ENCODE results near the gene AP2A2.

The AP2A2 gene

DNA sequence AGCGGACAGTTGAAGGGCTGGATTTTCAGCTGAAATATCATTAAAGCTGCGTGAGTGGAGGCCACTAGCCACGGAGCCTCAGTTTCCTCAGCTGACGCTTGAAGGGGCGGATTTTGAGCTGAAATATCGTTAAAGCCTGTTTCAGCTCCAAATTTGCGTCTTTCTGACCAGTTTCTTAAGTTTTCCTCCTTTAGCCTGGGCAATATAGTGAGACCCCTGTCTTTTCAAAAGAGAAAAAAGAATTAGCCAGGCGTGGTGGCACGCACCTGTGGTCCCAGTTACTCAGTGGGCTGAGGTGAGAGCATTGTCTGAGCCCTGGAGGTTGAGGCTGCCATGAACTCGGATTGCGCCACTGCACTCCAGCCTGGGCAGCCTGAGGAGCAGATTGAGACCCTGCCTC, 3.7 kb downstream of the AP2A2 start:
- no peak overlapping the region for H3K4me2 ChIP-seq (ENCODE audit: low read length, poor library complexity, severe bottlenecking)
- no peaks in the 10 kb centered on the region for H3K27me3 ChIP-seq (ENCODE audit: control insufficient read depth in 1 of 2, insufficient read depth in 1 of 2, low read length in 2 of 2)
- no peak overlapping the region for H4K91ac ChIP-seq (ENCODE audit: low read length)
- no peak overlapping the region for H3K18ac ChIP-seq (ENCODE audit: low read depth in 1 of 2, low read length in 2 of 2)
- H3K14ac ChIP-seq (ENCODE audit: low read length in 2 of 2) = no peak overlapping the region
- no peak overlapping the region for H3K23ac ChIP-seq (ENCODE audit: low read length in 2 of 2)
- DNase-seq = no peak
- no peak overlapping the region for H3K27ac ChIP-seq (ENCODE audit: low read length, poor library complexity, severe bottlenecking)
- over 99% methylated on average over 11 of the region's 11 CpGs for WGBS
- H3K9ac ChIP-seq (ENCODE audit: low read length) = no peak overlapping the region
- H3K36me3 ChIP-seq (ENCODE audit: control insufficient read depth in 1 of 2, insufficient read depth in 2 of 2, low read depth in 1 of 2, low read length in 2 of 2) = peaks cover 10 to 18% of the 10 kb centered on the region in 2 experiments
- no peaks in the 10 kb centered on the region for H3K9me3 ChIP-seq (ENCODE audit: control insufficient read depth, low read length)
- no peak overlapping the region for H3K4me3 ChIP-seq (ENCODE audit: insufficient read depth in 1 of 2, low read depth in 1 of 2, low read length in 2 of 2)
- H3K4ac ChIP-seq (ENCODE audit: low read depth in 1 of 2, low read length in 2 of 2) = no peak overlapping the region
- no peak overlapping the region for H4K8ac ChIP-seq (ENCODE audit: low read length)
- H3K4me1 ChIP-seq (ENCODE audit: control insufficient read depth, insufficient read depth, low read depth, low read length) = peaks cover 31% of the 10 kb centered on the region
- no peak overlapping the region for H2BK120ac ChIP-seq (ENCODE audit: low read depth, low read length)
- H3K79me1 ChIP-seq (replicated peaks; ENCODE audit: low read length, poor library complexity, severe bottlenecking) = peaks cover 16% of the 10 kb centered on the region
- no peak overlapping the region for H2BK5ac ChIP-seq (ENCODE audit: low read depth, low read length, poor library complexity, severe bottlenecking)
- no peak overlapping the region for H2AK5ac ChIP-seq (ENCODE audit: low read length, severe bottlenecking)
- no peak overlapping the region for H2BK15ac ChIP-seq (ENCODE audit: low read depth, poor library complexity, severe bottlenecking)
- no peak overlapping the region for H2BK12ac ChIP-seq (ENCODE audit: low read length in 2 of 2)
- no peak overlapping the region for H2AFZ ChIP-seq (ENCODE audit: low read depth, low read length)

DNA sequence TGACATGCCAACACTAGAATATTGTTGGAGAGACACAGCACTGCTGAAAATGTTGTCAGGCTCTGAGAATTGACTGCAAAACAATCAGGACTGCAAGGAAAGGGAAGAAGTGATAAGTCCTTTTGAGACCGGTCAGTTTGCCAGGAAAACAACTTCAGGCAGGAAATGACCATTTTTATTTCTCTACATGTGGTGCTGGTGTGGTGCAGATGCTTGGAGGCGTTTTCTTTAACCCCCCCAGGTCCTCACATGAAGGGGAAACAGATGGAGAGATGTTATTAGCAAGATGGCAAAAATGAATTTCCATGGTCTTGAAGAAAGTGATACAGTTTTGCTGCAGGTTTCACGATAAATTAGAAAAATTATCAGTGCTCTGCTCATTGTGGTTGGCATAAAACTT, 5.7 kb downstream of the AP2A2 start:
- H3K4me3 ChIP-seq (ENCODE audit: insufficient read depth in 1 of 2, low read depth in 1 of 2, low read length in 2 of 2) = no peak overlapping the region
- no peak overlapping the region for H3K27ac ChIP-seq (ENCODE audit: low read length, poor library complexity, severe bottlenecking)
- H2AFZ ChIP-seq (ENCODE audit: low read depth, low read length) = no peak overlapping the region
- 76% methylated on average over 3 of the region's 3 CpGs for WGBS
- H4K91ac ChIP-seq (ENCODE audit: low read length) = no peak overlapping the region
- peaks cover 17% of the 10 kb centered on the region for H3K79me1 ChIP-seq (replicated peaks; ENCODE audit: low read length, poor library complexity, severe bottlenecking)
- H2BK5ac ChIP-seq (ENCODE audit: low read depth, low read length, poor library complexity, severe bottlenecking) = no peak overlapping the region
- no peak for DNase-seq
- no peak overlapping the region for H3K14ac ChIP-seq (ENCODE audit: low read length in 2 of 2)
- no peak overlapping the region for H3K23ac ChIP-seq (ENCODE audit: low read length in 2 of 2)
- H3K4ac ChIP-seq (ENCODE audit: low read depth in 1 of 2, low read length in 2 of 2) = no peak overlapping the region
- no peak overlapping the region for H3K4me2 ChIP-seq (ENCODE audit: low read length, poor library complexity, severe bottlenecking)
- H3K18ac ChIP-seq (ENCODE audit: low read depth in 1 of 2, low read length in 2 of 2) = no peak overlapping the region
- H3K9me3 ChIP-seq (ENCODE audit: control insufficient read depth, low read length) = no peaks in the 10 kb centered on the region
- peaks cover 29% of the 10 kb centered on the region for H3K4me1 ChIP-seq (ENCODE audit: control insufficient read depth, insufficient read depth, low read depth, low read length)
- no peak overlapping the region for H2BK120ac ChIP-seq (ENCODE audit: low read depth, low read length)
- no peak overlapping the region for H2AK5ac ChIP-seq (ENCODE audit: low read length, severe bottlenecking)
- H3K27me3 ChIP-seq (ENCODE audit: control insufficient read depth in 1 of 2, insufficient read depth in 1 of 2, low read length in 2 of 2) = no peaks in the 10 kb centered on the region
- no peak overlapping the region for H3K9ac ChIP-seq (ENCODE audit: low read length)
- no peak overlapping the region for H4K8ac ChIP-seq (ENCODE audit: low read length)
- no peak overlapping the region for H2BK12ac ChIP-seq (ENCODE audit: low read length in 2 of 2)
- H2BK15ac ChIP-seq (ENCODE audit: low read depth, poor library complexity, severe bottlenecking) = no peak overlapping the region
- H3K36me3 ChIP-seq (ENCODE audit: control insufficient read depth in 1 of 2, insufficient read depth in 2 of 2, low read depth in 1 of 2, low read length in 2 of 2) = peaks cover 10 to 18% of the 10 kb centered on the region in 2 experiments

DNA sequence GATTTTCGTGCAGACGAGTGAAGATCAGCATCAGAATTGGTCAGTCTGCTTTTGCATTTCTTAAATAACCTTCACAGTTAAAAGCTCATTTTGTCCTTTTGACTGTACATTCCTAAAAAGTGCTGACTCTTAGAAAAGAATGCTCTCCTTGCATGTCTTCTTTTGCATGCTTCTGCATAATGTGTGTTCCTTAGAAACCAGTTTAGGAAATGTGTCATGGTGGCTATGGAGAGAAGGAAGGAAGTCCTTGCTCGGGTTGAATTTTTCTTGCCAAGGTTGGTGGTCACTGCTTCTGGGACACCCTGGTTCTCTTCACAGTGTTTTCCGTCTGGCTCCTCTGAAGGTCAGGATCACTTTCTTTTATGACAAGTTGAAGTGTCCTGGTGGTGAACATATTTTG, 6.8 kb downstream of the AP2A2 start:
- H3K18ac ChIP-seq (ENCODE audit: low read depth in 1 of 2, low read length in 2 of 2) = no peak overlapping the region
- WGBS = 74% methylated on average over 4 of the region's 4 CpGs
- no peak overlapping the region for H3K27ac ChIP-seq (ENCODE audit: low read length, poor library complexity, severe bottlenecking)
- no peak overlapping the region for H3K4ac ChIP-seq (ENCODE audit: low read depth in 1 of 2, low read length in 2 of 2)
- peaks cover 14 to 16% of the 10 kb centered on the region in 2 experiments for H3K36me3 ChIP-seq (ENCODE audit: control insufficient read depth in 1 of 2, insufficient read depth in 2 of 2, low read depth in 1 of 2, low read length in 2 of 2)
- H3K9ac ChIP-seq (ENCODE audit: low read length) = no peak overlapping the region
- H2BK15ac ChIP-seq (ENCODE audit: low read depth, poor library complexity, severe bottlenecking) = no peak overlapping the region
- no peak overlapping the region for H2AK5ac ChIP-seq (ENCODE audit: low read length, severe bottlenecking)
- no peak overlapping the region for H3K14ac ChIP-seq (ENCODE audit: low read length in 2 of 2)
- no peak overlapping the region for H2AFZ ChIP-seq (ENCODE audit: low read depth, low read length)
- H3K4me2 ChIP-seq (ENCODE audit: low read length, poor library complexity, severe bottlenecking) = no peak overlapping the region
- no peak overlapping the region for H2BK120ac ChIP-seq (ENCODE audit: low read depth, low read length)
- peaks cover 17% of the 10 kb centered on the region for H3K79me1 ChIP-seq (replicated peaks; ENCODE audit: low read length, poor library complexity, severe bottlenecking)
- no peaks in the 10 kb centered on the region for H3K27me3 ChIP-seq (ENCODE audit: control insufficient read depth in 1 of 2, insufficient read depth in 1 of 2, low read length in 2 of 2)
- H3K4me1 ChIP-seq (ENCODE audit: control insufficient read depth, insufficient read depth, low read depth, low read length) = peaks cover 27% of the 10 kb centered on the region
- no peak overlapping the region for H4K91ac ChIP-seq (ENCODE audit: low read length)
- H2BK5ac ChIP-seq (ENCODE audit: low read depth, low read length, poor library complexity, severe bottlenecking) = no peak overlapping the region
- H3K23ac ChIP-seq (ENCODE audit: low read length in 2 of 2) = no peak overlapping the region
- H4K8ac ChIP-seq (ENCODE audit: low read length) = no peak overlapping the region
- DNase-seq = peak; percentile 37
- no peak overlapping the region for H3K4me3 ChIP-seq (ENCODE audit: insufficient read depth in 1 of 2, low read depth in 1 of 2, low read length in 2 of 2)
- no peak overlapping the region for H2BK12ac ChIP-seq (ENCODE audit: low read length in 2 of 2)
- no peaks in the 10 kb centered on the region for H3K9me3 ChIP-seq (ENCODE audit: control insufficient read depth, low read length)

DNA sequence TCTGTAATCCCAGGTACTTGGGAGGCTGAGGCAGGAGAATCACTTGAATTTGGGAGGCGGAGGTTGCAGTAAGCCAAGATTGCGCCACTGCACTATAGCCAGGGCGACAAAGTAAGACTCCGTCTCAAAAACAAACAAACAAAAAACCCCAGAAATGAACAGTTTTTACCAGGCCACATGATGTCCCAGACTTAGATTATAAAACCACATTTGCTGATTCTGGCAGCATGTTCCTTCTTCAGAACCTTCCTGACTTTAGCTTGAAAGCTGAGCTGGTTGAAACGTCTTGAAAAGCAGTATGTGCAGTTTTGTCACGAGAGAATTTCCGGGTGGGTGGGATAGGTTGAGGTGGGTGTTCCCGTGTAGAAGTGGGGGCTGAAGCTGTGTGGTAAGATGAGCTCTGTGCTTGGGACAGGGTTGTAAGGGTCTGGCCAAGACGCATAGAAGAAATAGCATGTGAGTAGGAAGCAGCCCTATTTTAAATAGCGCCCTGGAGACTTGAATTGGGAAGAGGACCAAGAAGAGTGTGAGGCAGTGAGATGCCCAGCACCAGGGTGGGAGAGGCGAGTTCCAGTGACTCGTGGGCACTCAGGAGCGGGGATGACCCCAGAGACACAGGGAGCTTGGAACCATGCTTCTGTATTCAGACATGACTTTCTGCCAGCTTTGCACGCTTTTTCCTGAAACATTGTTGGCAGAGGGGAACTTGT, 7.6 kb downstream of the AP2A2 start:
- H4K8ac ChIP-seq (ENCODE audit: low read length) = no peak overlapping the region
- peaks cover 29% of the 10 kb centered on the region for H3K4me1 ChIP-seq (ENCODE audit: control insufficient read depth, insufficient read depth, low read depth, low read length)
- H3K9me3 ChIP-seq (ENCODE audit: control insufficient read depth, low read length) = no peaks in the 10 kb centered on the region
- peak overlapping the region in 1 of 2 experiments; percentile 20 for H3K4me3 ChIP-seq (ENCODE audit: insufficient read depth in 1 of 2, low read depth in 1 of 2, low read length in 2 of 2)
- no peak overlapping the region for H2AK5ac ChIP-seq (ENCODE audit: low read length, severe bottlenecking)
- H3K4me2 ChIP-seq (ENCODE audit: low read length, poor library complexity, severe bottlenecking) = no peak overlapping the region
- no peak overlapping the region for H2BK12ac ChIP-seq (ENCODE audit: low read length in 2 of 2)
- no peak overlapping the region for H2BK5ac ChIP-seq (ENCODE audit: low read depth, low read length, poor library complexity, severe bottlenecking)
- no peak for DNase-seq
- no peak overlapping the region for H3K14ac ChIP-seq (ENCODE audit: low read length in 2 of 2)
- no peak overlapping the region for H4K91ac ChIP-seq (ENCODE audit: low read length)
- H3K18ac ChIP-seq (ENCODE audit: low read depth in 1 of 2, low read length in 2 of 2) = no peak overlapping the region
- peaks cover 18% of the 10 kb centered on the region for H3K79me1 ChIP-seq (replicated peaks; ENCODE audit: low read length, poor library complexity, severe bottlenecking)
- H2BK120ac ChIP-seq (ENCODE audit: low read depth, low read length) = no peak overlapping the region
- H3K4ac ChIP-seq (ENCODE audit: low read depth in 1 of 2, low read length in 2 of 2) = no peak overlapping the region
- no peak overlapping the region for H2AFZ ChIP-seq (ENCODE audit: low read depth, low read length)
- no peaks in the 10 kb centered on the region for H3K27me3 ChIP-seq (ENCODE audit: control insufficient read depth in 1 of 2, insufficient read depth in 1 of 2, low read length in 2 of 2)
- H3K27ac ChIP-seq (ENCODE audit: low read length, poor library complexity, severe bottlenecking) = no peak overlapping the region
- 88% methylated on average over 14 of the region's 14 CpGs for WGBS
- no peak overlapping the region for H2BK15ac ChIP-seq (ENCODE audit: low read depth, poor library complexity, severe bottlenecking)
- peaks cover 15 to 16% of the 10 kb centered on the region in 2 experiments for H3K36me3 ChIP-seq (ENCODE audit: control insufficient read depth in 1 of 2, insufficient read depth in 2 of 2, low read depth in 1 of 2, low read length in 2 of 2)
- peak overlapping the region; percentile 22 for H3K9ac ChIP-seq (ENCODE audit: low read length)
- no peak overlapping the region for H3K23ac ChIP-seq (ENCODE audit: low read length in 2 of 2)

Measured in mesenchymal stem cell (in vitro differentiated cells and primary cell).